ENCODE measurements around the gene LHPP. TPM values are rescaled to one million over a fixed set of nuclear protein-coding genes. Genes with fewer than 3 reads are reported as not detected.

Gene LHPP
- polyA plus RNA-seq, 2 of the 4 experiments (the other 2 are of a cell fraction), result 14.4 to 18.6 TPM

DNA sequence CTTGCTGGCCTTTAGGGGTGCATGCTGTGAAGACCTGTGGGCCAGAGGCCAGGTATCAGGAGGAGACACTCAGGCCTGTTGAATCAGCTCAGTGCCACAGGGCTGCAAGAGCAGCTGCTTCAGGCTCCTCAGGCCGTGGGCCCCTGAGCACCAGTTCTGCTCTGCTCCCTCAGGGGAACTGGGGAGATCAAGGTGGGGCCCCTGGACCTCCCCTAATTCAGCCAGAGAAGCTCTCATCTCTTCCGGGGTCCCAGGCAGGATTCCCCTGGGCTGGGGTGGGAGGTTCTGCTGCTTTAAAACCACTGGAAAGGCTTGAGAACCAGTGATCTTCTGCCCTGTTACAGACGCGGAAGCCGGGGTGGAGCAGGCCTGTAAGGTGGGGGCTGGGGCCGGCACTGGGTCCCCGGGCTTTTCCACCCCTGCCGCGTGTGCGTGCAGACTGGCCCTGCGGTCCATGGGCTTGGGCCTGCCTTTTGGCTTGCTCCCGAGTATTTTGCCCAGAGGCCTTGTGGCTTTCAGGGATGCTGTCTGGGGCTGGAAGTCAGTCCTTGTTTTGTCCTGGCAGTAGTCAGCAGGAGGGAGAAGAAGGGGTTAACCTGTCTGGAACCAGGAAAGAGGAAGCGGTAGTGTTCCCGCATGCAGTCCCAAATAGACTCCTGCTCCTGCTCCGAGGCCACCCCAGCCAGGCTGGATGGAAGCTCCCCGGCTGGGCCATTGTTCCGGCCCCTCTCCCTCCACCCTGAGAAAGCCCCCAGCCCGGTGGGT, 74.3 kb downstream of the LHPP start:
- TF ChIP-seq ZC3H11A (IDR thresholded peaks at IDR 0.05) (no peak), PHF8 (IDR thresholded peaks at IDR 0.05; ENCODE audit: borderline replicate concordance, low read depth) (no peak), KDM1A (IDR thresholded peaks at IDR 0.05; ENCODE audit: low read depth) (no peak), JUNB (IDR thresholded peaks at IDR 0.05) (no peak)
- TF ChIP-seq, protein P1, sequence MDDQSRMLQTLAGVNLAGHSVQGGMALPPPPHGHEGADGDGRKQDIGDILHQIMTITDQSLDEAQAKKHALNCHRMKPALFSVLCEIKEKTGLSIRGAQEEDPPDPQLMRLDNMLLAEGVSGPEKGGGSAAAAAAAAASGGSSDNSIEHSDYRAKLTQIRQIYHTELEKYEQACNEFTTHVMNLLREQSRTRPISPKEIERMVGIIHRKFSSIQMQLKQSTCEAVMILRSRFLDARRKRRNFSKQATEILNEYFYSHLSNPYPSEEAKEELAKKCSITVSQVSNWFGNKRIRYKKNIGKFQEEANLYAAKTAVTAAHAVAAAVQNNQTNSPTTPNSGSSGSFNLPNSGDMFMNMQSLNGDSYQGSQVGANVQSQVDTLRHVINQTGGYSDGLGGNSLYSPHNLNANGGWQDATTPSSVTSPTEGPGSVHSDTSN (IDR thresholded peaks at IDR 0.05), result no peak
- TF ChIP-seq, protein P2, sequence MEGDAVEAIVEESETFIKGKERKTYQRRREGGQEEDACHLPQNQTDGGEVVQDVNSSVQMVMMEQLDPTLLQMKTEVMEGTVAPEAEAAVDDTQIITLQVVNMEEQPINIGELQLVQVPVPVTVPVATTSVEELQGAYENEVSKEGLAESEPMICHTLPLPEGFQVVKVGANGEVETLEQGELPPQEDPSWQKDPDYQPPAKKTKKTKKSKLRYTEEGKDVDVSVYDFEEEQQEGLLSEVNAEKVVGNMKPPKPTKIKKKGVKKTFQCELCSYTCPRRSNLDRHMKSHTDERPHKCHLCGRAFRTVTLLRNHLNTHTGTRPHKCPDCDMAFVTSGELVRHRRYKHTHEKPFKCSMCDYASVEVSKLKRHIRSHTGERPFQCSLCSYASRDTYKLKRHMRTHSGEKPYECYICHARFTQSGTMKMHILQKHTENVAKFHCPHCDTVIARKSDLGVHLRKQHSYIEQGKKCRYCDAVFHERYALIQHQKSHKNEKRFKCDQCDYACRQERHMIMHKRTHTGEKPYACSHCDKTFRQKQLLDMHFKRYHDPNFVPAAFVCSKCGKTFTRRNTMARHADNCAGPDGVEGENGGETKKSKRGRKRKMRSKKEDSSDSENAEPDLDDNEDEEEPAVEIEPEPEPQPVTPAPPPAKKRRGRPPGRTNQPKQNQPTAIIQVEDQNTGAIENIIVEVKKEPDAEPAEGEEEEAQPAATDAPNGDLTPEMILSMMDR (IDR thresholded peaks at IDR 0.05), result no peak
- ChIA-PET POLR2A (no interaction called here), CTCF (interaction anchor here (0.9 to 15.0 kb wide), 3 partner anchors 12 to 209 kb away, joined by 3 to 96 read pairs (median 3); no protein-coding TSS in a partner anchor)
- Histone ChIP-seq H3K4me3 (no peak overlapping the region), H3K27ac (no peak overlapping the region), H3K9me3 (no peaks in the 10 kb centered on the region), H3K4me1 (no peaks in the 10 kb centered on the region), H3K4me2 (no peak overlapping the region)
- WGBS (ENCODE audit: missing lambda C conversion rate), result 67% methylated on average over 16 of the region's 18 CpGs
- ATAC-seq (no peak), FAIRE-seq (no peak), DNase-seq (ENCODE audit: low read depth in 1 of 2, low spot score in 1 of 2) (no peak)

DNA sequence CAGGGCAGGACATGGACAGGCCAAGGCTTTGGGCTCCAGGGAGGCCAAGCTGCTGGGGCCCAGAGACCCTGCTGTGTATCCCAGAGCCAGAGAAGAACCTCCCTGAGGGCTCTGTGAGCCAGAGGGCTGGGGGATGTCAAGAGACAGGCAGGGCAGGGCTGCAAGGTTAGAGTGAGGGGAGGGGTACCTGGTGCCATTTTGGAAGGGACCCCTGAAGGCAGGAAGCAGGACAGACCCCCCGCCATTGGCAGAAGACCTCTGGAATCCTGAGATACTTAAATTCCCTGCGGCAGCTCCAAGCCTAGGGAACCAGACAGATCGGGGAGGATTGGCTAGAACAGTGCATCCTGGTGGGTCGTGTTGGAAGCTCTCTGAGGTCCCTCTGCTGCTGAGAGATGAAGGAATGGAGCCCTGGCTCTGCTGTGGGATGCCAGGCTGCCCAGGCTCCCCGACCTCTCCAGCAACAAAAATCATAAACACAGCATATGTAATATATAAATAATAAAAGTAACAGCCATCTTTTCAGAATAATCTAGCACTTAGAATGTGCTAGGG, 75.0 kb downstream of the LHPP start:
- no peak for TF ChIP-seq CBX2 (IDR thresholded peaks at IDR 0.05; ENCODE audit: borderline replicate concordance, low read depth)
- TF ChIP-seq HEYL (CRISPR knock-in tag; IDR thresholded peaks at IDR 0.05), result no peak
- TF ChIP-seq, protein P3, sequence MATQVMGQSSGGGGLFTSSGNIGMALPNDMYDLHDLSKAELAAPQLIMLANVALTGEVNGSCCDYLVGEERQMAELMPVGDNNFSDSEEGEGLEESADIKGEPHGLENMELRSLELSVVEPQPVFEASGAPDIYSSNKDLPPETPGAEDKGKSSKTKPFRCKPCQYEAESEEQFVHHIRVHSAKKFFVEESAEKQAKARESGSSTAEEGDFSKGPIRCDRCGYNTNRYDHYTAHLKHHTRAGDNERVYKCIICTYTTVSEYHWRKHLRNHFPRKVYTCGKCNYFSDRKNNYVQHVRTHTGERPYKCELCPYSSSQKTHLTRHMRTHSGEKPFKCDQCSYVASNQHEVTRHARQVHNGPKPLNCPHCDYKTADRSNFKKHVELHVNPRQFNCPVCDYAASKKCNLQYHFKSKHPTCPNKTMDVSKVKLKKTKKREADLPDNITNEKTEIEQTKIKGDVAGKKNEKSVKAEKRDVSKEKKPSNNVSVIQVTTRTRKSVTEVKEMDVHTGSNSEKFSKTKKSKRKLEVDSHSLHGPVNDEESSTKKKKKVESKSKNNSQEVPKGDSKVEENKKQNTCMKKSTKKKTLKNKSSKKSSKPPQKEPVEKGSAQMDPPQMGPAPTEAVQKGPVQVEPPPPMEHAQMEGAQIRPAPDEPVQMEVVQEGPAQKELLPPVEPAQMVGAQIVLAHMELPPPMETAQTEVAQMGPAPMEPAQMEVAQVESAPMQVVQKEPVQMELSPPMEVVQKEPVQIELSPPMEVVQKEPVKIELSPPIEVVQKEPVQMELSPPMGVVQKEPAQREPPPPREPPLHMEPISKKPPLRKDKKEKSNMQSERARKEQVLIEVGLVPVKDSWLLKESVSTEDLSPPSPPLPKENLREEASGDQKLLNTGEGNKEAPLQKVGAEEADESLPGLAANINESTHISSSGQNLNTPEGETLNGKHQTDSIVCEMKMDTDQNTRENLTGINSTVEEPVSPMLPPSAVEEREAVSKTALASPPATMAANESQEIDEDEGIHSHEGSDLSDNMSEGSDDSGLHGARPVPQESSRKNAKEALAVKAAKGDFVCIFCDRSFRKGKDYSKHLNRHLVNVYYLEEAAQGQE (IDR thresholded peaks at IDR 0.05), result no peak
- no peak for TF ChIP-seq POLR2A (IDR thresholded peaks at IDR 0.05; ENCODE audit: low read length)
- TF ChIP-seq, protein P1 (IDR thresholded peaks at IDR 0.05), result no peak
- no peak for TF ChIP-seq CHD4 (IDR thresholded peaks at IDR 0.05; ENCODE audit: borderline replicate concordance)
- TF ChIP-seq, protein P4, sequence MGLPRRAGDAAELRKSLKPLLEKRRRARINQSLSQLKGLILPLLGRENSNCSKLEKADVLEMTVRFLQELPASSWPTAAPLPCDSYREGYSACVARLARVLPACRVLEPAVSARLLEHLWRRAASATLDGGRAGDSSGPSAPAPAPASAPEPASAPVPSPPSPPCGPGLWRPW (IDR thresholded peaks at IDR 0.05), result no peak
- TF ChIP-seq SREBF2 (IDR thresholded peaks at IDR 0.05), result no peak
- TF ChIP-seq KDM1A (IDR thresholded peaks at IDR 0.05; ENCODE audit: low read depth), result no peak
- TF ChIP-seq CBX8 (IDR thresholded peaks at IDR 0.05), result no peak
- TF ChIP-seq, protein P5, sequence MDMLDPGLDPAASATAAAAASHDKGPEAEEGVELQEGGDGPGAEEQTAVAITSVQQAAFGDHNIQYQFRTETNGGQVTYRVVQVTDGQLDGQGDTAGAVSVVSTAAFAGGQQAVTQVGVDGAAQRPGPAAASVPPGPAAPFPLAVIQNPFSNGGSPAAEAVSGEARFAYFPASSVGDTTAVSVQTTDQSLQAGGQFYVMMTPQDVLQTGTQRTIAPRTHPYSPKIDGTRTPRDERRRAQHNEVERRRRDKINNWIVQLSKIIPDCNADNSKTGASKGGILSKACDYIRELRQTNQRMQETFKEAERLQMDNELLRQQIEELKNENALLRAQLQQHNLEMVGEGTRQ (IDR thresholded peaks at IDR 0.05), result no peak
- no peak for TF ChIP-seq NFE2L2 (conservative IDR thresholded peaks at IDR 0.05; ENCODE audit: low read length)
- no peak for TF ChIP-seq RFX5 (IDR thresholded peaks at IDR 0.05)
- no peak for TF ChIP-seq MYC (IDR thresholded peaks at IDR 0.05; ENCODE audit: borderline replicate concordance, low read length)
- no peak for TF ChIP-seq BHLHE40 (IDR thresholded peaks at IDR 0.05; ENCODE audit: low read depth, low read length)
- TF ChIP-seq, protein P6, sequence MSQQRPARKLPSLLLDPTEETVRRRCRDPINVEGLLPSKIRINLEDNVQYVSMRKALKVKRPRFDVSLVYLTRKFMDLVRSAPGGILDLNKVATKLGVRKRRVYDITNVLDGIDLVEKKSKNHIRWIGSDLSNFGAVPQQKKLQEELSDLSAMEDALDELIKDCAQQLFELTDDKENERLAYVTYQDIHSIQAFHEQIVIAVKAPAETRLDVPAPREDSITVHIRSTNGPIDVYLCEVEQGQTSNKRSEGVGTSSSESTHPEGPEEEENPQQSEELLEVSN (IDR thresholded peaks at IDR 0.05; ENCODE audit: borderline replicate concordance, low read depth), result no peak
- no peak for TF ChIP-seq RCOR1 (IDR thresholded peaks at IDR 0.05; ENCODE audit: low read depth, low read length)
- no peak for TF ChIP-seq JUN (IDR thresholded peaks at IDR 0.05)
- DNase-seq (ENCODE audit: low read depth in 1 of 2, low spot score in 1 of 2), result no peak
- no peak overlapping the region for H3K4me2 ChIP-seq
- H3K9me3 ChIP-seq, result no peaks in the 10 kb centered on the region
- no peak overlapping the region for H3K4me3 ChIP-seq
- FAIRE-seq, result no peak
- ChIA-PET CTCF (interaction anchor here (1.1 to 15.0 kb wide), 2 partner anchors 12 to 203 kb away, joined by 3 to 96 read pairs; no protein-coding TSS in a partner anchor), POLR2A (no interaction called here)
- WGBS (ENCODE audit: missing lambda C conversion rate), result 61% methylated on average over 5 of the region's 5 CpGs
- ATAC-seq, result peak in 1 of 2 experiments; percentile 40; a peak in 3 of 6 replicates
- H3K27ac ChIP-seq, result no peak overlapping the region
- no peaks in the 10 kb centered on the region for H3K4me1 ChIP-seq
